ENCODE measurements around the gene RXFP4.

Gene RXFP4

GRCh38 chr1:155989242-155990004, 48.0 kb downstream of the RXFP4 start:
- DNase-seq (ENCODE audit: extremely low read depth, low read depth), result no peak
- TF ChIP-seq CTCF (IDR thresholded peaks at IDR 0.05; ENCODE audit: low read depth, low read length), result peak; percentile 97

GRCh38 chr1:155990005-155990739, 48.7 kb downstream of the RXFP4 start:
- TF ChIP-seq CTCF (IDR thresholded peaks at IDR 0.05; ENCODE audit: low read depth, low read length), result no peak
- DNase-seq (ENCODE audit: extremely low read depth, low read depth), result no peak
